ENCODE measurements around the gene USP8.

USP8 gene

DNA sequence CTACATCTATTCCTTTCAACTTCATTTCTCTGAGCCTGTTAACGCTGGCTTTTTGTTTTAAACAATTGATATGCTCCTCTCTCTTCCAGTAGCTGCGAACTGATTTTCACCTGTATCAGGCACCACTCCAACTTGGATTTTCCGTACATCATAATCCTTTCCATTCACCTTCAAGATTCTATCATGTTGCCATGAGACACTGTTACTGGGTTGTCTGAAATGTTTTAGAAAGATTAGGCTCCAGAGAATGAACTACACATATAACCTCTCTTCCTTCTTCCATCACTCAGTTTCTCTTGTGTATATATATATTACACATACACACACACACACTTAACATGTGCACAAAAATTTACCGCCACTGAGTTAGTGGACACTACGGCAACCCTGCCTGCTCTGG lies 122.4 kb downstream of the USP8 start, which contains the start of gene USP50:
USP50 (minus strand) TSS at position 101 of the 400 bp plus-strand sequence. CDS start 141 bp downstream, outside the sequence.
- DNase-seq: no peak

- DNase-seq: no peak
Observed at GRCh38 chr15:50549326-50549725, 125.1 kb downstream of the USP8 start.

GRCh38 chr15:50552238-50552637 lies 128.0 kb downstream of the USP8 start:
- no peak for DNase-seq

DNA sequence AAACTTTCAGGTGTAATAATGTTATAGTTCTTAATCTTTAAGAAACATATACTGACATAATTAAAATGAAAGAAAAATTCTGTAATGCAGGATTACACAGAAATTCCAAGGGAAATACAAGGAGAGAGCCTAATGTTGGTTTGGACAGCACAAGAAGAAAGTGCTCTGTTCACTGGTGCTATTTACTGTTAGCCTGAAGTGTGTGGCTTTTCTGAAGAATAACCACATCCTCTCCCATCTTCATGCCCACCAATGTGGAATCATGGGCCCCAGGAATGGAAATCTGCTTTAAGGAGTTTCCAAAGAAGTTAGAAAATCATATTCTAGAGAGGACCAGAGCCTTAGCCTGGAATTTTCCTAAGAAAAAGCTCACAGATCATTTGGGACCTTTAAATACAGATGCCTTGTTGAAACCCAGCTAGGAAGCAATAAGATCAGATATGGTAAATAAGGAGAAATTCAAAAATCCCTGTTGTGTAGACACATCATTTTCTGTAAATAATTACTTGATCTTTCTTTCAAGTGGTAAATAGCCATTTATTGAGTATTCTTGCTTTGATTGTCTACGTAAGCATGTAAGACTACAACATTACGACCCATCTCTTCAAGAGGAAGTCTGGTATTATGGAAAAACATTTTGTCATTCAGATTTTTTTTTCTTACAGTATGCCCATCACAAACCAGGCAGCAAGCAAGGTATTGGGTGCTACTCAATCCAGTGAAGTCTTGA lies 132.6 kb downstream of the USP8 start:
- DNase-seq: no peak

GRCh38 chr15:50558012-50558411 lies 133.8 kb downstream of the USP8 start:
- DNase-seq: no peak

DNA sequence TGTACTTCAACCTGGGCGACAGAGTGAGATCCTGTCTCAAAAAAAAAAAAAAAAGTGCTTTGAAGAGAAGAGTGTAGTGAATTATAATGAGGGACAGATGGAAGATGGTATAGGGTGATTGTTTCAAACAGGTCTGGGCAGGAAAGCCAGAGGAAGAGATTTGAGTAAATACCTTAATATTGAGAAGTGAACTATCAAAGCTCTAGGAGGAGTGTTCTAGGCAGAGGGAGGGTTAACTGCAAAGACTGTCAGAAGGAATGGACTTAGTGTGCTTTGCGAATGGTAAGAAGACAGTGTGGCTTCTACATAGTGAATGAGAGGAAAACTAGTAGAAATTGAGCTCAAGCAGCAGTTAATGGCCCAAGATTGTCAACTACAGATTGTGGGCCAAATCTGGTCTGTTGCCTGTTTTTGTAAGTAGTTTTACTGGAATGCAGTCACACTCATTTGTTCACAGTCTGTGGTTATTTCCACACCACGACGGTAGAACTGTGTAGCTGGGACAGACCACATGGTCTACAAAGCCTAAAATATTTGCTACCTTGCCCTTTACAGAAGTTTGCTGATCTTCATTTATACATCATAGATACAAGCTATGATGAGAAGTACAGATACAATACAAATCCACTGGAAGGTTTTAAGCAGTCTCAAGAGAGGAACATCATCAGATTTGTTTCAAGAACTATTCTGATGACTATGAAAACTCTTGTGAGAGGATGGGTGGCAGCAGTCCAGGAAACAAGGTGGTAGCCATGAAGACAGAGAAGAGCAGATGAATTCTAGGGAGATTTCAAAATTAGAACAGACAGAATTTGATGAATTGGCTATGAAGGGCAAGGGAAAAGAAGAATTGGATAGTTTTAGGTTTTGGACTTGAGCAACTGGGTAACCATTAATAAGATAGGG lies 138.8 kb downstream of the USP8 start:
- no peak for DNase-seq

DNA sequence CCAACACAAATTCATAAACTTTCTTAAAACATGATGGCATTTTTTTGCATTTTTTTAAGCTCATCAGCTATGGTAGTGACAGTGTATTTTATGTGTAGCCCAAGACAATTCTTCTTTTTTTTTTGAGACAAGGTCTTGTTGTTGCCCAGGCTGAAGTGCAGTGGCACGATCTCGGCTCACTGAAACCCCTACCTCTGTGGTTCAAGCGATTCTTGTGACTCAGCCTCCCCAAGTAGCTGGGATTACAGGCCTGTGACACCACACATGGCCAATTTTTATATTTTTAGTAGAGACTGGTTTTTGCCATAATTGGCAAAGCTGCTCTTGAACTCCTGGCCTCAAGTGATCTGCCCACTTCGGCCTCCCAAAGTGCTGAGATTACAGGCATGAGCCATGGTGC lies 139.6 kb downstream of the USP8 start:
- no peak for DNase-seq

All from stimulated activated CD4-positive, alpha-beta T cell treated with anti-CD3 and anti-CD28 coated beads, Interleukin-4, amount 100 ng/mL, for 1 hour (primary cell).